HG03520 (cell line): Measurements from ENCODE around the gene CCRL2.
"Not testable (repeated sequence)": the region's sequence is repeated elsewhere in the genome, so short reads cannot be mapped to it uniquely, and the experiment has no call there.

Experiments
- ATAC-seq: cut with Tn5 transposase; IDR thresholded peaks from one replicate; pipeline ENCODE4 v1.9.1; 2021; ENCODE audit warnings: mild to moderate bottlenecking, moderate library complexity; ENCODE audit not compliant: unreplicated experiment

The CCRL2 gene

GRCh38 chr3:46401579-46401978, 5.5 kb upstream of the CCRL2 start:
- no peak for ATAC-seq

- ATAC-seq = not testable (repeated sequence)
Observed at GRCh38 chr3:46402902-46403301, 4.2 kb upstream of the CCRL2 start.

DNA sequence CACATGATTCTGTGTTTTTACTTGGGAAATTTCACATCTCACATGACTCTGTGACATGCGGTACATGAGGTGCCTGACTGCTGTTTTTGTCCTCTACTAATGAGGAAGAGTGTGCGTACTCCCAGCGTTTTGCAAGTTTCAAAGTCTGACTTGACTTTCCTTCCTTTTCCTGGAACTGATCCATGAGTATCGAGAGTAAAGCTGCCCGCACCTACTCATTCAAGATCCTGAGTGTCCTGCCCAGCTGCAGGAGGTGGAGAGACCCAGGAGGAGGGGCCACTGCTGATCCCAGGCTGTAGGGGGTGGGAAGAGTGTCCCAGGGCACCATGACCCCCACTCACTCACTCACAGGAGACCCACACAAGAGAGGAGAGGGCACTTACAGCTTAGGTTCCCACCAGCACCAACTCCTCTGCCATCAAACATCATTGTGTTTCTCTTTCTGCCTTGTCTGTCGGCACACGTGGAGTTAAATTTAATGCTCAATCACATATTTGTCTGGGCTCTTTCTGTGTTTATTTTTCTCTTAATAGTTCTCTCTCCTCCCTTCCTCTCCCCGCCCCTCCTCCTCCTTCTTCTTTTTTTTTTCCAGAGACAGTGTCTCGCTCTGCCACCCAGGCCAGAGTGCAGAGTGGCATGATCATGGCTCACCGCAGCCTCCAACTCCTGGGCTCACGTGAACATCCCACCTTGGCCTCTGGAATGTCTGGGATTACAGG, 1.6 kb upstream of the CCRL2 start:
- ATAC-seq = no peak

- no peak for ATAC-seq
Observed at GRCh38 chr3:46406443-46406787, 644 bp upstream of the CCRL2 start.

GRCh38 chr3:46407970-46408369, 911 bp downstream of the CCRL2 start:
- ATAC-seq = no peak

DNA sequence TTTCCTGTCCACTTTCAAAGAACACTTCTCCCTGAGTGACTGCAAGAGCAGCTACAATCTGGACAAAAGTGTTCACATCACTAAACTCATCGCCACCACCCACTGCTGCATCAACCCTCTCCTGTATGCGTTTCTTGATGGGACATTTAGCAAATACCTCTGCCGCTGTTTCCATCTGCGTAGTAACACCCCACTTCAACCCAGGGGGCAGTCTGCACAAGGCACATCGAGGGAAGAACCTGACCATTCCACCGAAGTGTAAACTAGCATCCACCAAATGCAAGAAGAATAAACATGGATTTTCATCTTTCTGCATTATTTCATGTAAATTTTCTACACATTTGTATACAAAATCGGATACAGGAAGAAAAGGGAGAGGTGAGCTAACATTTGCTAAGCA, 1.8 kb downstream of the CCRL2 start:
- ATAC-seq = no peak

DNA sequence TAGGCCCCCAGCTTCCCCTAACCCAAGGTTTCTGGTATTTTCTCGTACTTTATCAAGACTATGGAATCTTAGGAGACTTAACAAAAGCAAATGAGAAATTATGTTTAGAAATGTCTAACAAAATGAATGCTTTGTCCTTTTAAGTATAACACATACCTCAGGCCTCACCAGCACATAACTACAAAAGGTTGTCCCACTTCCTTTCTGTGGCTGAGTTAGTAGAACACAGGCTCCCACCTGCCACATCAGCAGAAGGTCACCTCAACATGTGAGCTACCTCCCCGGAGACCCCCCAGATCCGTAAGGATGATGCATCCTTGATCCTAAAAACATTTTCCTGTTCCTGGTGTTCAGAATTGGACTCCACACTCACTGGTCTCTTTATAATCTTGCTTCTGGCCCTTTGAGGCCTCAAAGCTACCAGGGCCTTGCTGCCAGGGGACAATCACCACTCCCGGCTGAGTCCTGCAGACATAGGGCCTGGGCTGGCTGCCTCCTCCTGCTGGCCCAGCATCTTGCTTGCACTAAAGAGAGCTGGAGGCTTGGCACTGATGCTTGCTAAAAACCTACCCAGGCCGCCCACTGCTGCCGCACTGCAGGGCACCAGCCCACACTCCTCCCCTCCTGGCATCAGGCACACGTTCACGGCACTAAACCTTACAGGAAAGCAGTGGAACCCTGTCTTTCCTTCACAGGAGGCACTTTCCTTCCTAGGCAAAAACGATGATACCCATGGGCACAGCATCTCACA, 2.9 kb downstream of the CCRL2 start:
- no peak for ATAC-seq

- ATAC-seq = no peak
Observed at GRCh38 chr3:46410669-46411068, 3.6 kb downstream of the CCRL2 start.

DNA sequence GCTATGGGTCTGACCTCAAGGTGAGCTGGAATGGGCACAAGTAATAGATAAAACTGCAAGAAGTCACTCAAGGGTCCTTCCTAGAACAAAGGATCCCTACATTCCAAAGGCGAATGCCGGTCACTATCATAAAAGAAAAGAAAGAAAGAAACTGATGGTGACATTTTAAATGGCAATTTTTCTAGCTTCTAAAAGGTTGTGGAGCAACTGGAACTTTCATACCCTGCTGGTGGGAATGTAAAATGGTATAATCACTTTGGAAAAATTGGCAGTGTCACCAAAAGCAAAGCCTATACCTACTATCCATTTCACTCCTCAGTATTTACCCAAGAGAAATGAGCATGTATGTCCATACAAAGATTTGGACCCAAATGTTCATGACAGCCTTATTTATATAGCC, 4.2 kb downstream of the CCRL2 start:
- ATAC-seq = no peak

DNA sequence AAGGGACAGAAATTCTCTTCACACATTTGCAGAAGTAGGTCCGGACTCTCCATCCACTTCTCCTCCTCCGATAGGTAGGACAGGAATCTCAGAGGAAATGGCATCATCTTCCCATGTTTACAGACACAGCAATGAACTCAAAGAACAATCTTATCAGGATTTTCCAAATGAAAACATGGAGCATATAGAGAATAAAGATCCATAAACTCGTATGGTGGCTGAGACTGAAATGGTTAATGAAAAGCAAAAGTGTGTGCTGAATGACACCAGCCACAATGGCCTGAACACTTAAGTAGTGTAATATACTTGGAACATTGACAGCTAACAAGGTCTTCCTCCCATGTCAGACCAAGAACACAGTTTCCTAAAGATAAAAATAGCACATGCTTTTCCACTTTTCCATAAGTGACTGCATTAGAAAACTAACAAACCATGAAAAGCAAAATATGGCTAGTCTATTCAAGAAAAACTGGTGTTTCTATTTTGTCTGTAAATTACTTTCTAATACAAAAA, 5.8 kb downstream of the CCRL2 start:
- ATAC-seq = no peak

DNA sequence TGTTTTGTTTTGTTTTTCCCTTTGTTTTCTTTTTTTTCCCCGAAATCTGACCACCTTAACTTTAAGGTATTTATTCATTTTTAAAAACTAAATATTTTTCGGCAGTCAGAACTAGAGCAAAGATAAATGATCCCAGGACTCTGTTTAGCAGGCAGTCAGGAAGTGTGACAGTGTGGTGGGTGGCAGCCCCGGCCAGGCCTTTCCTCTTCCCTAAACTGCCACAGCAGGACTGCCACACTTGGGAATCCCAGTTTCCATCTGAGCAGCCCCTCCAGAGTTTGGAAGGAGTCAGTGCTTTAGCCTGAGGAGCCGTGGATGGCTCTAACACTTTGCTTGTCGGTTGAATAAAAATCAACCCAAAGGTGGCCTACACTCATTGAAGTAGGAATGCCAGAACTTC, 6.9 kb downstream of the CCRL2 start:
- no peak for ATAC-seq

- ATAC-seq = no peak
Observed at GRCh38 chr3:46414739-46415138, 7.7 kb downstream of the CCRL2 start.

DNA sequence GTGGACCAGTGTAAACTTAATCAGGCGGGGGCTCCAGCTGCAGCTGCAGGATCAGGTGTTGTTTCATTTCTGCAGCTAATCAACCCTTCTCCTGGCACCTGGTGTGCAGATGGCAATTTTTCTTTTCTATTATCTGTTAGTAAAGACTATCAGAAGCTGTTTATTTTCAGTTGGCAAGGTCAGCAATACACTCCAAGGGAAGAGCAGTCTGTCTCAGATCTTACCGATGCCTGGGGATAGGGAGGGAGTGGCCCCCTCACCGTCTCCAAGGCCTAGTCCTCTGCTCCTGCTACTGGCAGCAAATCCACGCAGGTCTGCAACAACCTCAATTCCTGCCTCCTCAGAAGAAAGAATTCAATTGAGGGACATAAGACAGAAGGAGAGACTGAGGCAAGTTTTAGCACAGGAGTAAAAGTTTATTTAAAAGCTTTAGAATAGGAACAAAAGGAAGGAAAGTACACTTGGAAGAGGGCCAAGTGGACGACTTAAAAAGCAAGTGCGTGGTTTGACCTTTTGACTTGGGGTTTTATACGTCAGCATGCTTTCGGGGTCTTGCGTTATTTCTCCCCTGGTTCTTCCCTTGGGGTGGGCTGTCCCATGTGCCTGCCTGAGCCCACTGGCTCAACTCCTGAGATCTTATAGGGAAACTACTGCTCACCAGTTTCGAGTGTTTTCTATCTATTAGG, 9.2 kb downstream of the CCRL2 start:
- no peak for ATAC-seq

- ATAC-seq = no peak
Observed at GRCh38 chr3:46416811-46417510, 9.9 kb downstream of the CCRL2 start.

DNA sequence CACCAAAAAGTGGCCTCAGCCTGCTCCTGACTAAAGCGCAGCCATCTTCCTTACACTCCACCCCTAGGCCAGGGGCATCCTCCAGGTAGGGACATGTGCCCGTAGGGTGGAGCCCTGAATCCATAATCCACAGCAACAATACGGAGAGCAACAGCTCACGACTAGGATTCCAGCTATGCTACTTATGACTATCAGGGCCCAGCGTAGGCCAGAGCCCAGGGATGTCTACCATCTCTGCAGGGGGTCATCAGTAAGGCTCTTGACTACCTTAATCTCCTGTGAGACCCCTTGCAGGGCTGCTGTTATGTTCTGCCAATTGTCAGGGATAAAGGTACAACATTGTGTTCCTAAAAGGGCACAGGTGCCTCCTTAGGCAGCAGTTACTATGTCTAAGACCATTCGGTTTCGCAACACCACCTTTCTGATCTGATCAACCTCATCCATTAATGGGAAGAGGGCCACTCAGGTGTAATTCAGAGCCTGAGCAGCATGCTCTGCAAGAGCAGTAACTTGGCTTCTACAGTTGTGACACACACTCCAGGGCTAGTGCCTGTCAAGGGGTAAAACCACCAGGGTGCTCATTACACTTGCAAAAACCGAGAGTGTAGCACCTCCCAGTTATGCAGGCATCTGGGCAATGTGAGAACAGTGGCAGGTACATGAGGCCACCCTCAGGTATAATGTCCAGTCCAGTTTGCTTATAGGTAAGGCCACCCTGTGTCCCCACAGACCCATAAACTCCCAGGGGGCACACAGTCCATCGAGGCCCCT, 11.0 kb downstream of the CCRL2 start:
- ATAC-seq = no peak

- ATAC-seq = no peak
Observed at GRCh38 chr3:46419816-46420215, 12.8 kb downstream of the CCRL2 start.

DNA sequence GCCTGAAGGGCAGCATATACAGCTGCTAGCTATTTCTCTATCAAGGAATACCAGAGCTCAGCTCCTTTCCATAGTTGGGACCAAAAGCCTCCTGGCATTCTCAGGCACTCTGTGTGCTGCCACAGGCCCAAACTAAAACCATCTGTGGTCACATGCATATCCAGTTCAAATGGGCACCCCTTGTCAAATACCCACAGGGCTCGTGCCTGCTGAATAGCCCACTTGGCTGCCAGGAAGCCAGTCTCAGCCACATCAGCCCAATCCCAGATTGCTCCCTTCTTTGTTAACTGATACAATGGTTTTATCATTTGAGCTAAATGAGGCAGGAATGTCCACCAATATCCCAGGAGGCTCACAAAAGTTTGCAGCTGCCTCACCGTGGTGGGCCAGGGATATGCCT, 13.9 kb downstream of the CCRL2 start:
- ATAC-seq = no peak

DNA sequence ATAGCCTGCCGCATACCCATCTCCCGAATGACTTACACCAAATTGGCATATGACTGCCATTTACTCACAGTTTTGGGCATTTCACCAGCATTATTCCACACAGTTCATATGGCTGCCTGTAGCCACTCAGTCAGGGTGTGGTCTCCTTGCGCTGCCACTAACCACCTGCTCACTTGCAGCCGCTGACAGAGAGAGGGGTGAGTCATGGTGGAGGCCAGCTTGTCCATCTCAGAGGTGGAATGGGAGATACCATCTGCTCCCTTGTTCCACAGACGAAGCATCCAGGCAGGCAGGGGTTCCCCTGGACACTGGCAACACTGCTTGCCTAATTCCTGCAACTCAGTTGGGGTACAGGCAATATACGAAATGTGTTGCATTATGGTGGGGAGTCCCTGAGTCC, 15.6 kb downstream of the CCRL2 start:
- ATAC-seq = no peak

DNA sequence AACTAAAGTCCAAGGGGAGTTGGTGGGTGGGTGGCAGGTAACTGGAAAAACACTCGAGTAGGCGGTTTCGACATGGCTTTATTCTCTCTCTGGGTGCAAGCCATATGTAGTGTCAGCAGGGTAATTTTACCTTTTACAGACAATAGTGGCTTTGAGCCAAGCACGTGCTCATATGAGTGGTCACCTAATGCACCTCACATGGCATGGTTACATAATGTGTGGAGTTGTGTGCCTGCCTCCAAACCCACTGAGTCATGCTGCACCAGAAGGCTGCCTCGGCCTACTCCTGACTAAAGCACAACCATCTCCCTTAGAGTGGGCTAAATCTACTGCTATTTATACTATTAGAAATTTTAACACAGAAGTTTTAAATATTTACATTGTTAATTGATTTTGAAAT, 16.5 kb downstream of the CCRL2 start:
- ATAC-seq = no peak

- not testable (repeated sequence) for ATAC-seq
Observed at GRCh38 chr3:46426476-46426875, 19.4 kb downstream of the CCRL2 start.

DNA sequence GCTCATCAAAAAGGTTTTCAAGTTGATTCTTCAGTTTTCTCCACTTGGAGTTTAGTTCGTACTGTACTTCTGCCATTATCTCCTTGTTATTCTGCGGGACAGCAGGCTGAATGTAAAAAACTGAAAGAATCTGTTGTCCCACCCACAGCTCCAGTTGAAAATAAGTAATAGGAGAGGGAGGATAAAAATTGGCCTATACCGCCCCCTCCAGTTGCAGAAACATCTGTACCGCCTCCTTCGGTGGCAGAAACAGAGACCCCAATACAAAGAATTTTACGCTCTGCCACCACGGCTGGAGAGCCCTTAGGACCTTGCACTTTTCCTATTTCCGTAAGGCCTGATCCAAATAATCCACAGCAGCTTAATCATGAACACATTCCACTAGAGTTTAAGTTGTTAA, 20.3 kb downstream of the CCRL2 start:
- not testable (repeated sequence) for ATAC-seq
